Small intestine (tissue), 7 donors: ENCODE results near the gene NDC1. TPM values are rescaled to one million over a fixed set of nuclear protein-coding genes. Genes with fewer than 3 reads are reported as not detected.

ENCODE experiments used
- DNase-seq, 2 donors: peaks; one replicate each; pipeline versions ENCODE4 v3.0.0 to v3.0.0-alpha.2; 2013
- FAIRE-seq: peaks from 2 replicates; lab custom pipeline; 2012; peaks lifted over from hg19 to GRCh38; lab: Jason Lieb, UNC
- H3K27ac ChIP-seq, 3 donors: one replicate each; pipeline ENCODE4 v1.5.1; 2013; ENCODE audit warnings: low read length in 2 of 3, mild to moderate bottlenecking in 2 of 3, control low read depth in 1 of 3, inconsistent platforms in 1 of 3, low read depth in 1 of 3, moderate library complexity in 1 of 3
- H3K27me3 ChIP-seq, 3 donors: one replicate each; pipeline ENCODE4 v1.6.1; 2013; ENCODE audit warnings: low read length in 3 of 3, inconsistent platforms in 1 of 3; ENCODE audit not compliant: control insufficient read depth in 3 of 3, insufficient read depth in 3 of 3
- H3K36me3 ChIP-seq, 3 donors: one replicate each; pipeline ENCODE4 v1.6.1; 2013; ENCODE audit warnings: low read length in 3 of 3, inconsistent platforms in 1 of 3, low read depth in 1 of 3, mild to moderate bottlenecking in 1 of 3, moderate library complexity in 1 of 3; ENCODE audit not compliant: control insufficient read depth in 3 of 3, insufficient read depth in 2 of 3
- H3K4me1 ChIP-seq, 3 donors: one replicate each; pipeline ENCODE4 v1.6.1; 2013; ENCODE audit warnings: low read length in 2 of 3, inconsistent platforms in 1 of 3, low read depth in 1 of 3, mild to moderate bottlenecking in 1 of 3, moderate library complexity in 1 of 3; ENCODE audit not compliant: control insufficient read depth in 3 of 3, insufficient read depth in 2 of 3
- H3K4me3 ChIP-seq, 3 donors: one replicate each; pipeline ENCODE4 v1.5.1; 2013; ENCODE audit warnings: low read length in 3 of 3, control low read depth in 1 of 3, inconsistent platforms in 1 of 3, low read depth in 1 of 3, mild to moderate bottlenecking in 1 of 3, moderate library complexity in 1 of 3
- H3K9me3 ChIP-seq, 2 donors: one replicate each; pipeline ENCODE4 v1.6.1; 2013; ENCODE audit warnings: low read depth in 1 of 2, low read length in 1 of 2; ENCODE audit not compliant: control insufficient read depth in 2 of 2, insufficient read depth in 1 of 2
- WGBS, 3 donors: extraction: QIAGEN DNeasy Blood & Tissue Kit; methylation state at CpG; one replicate each; pipeline ENCODE4 v1.1.7; 2013; 5-methylcytosine and 5-hydroxymethylcytosine counted together
- polyA plus RNA-seq, 4 donors: library from polyadenylated mRNA; stranded (reverse) in 3 of 4; unstranded in 1 of 4; fragments of 200-250 nt in 3 of 4; fragments of 120-200 nt in 1 of 4; gene quantifications; one replicate each; pipeline versions ENCODE4 v1.2.1 to v1.2.3, GENCODE V29; 2013
- donor health status: healthy with polysubstance abuse.
- donor health status: control.
- donor health status: control.
- donor health status: Bipolar disorder and iron deficiency.
- donor health status: healthy.

Gene NDC1
- polyA plus RNA-seq, 4 donors: 1.1 to 20.2 (median 9.2) TPM

DNA sequence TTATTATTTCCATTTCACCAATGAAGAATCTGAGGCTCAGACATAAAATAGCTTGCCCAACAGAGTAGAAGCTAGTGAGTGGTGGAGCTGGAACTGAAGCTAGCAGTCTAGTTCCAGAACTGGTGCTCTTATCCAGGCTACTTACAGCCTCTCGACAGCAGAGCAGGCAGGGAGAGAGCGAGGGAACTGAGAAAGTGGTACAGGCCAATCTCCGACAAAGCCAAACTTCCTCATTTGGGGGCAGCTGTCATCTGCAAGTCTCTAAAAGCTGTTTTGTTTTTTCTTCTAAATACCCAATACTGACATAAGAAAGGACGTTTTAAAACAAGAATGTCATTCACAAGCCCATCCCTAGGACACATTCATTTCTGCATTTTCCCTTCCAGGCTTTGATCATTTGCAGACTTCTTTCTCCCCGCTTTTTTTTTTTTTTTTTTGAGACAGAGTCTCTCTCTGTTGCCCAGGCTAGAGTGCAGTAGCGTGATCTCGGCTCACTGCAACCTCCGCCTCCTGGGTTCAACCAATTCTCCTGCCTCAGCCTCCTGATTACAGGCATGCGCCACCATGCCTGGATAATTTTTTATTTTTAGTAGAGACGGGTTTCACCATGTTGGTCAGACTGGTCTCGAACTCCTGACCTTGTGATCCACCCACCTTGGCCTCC lies 31.5 kb upstream of the NDC1 start:
- DNase-seq (no peak), FAIRE-seq (no peak)
- 86 to 97% (median 95%) methylated on average over 11 of the region's 11 CpGs for WGBS, 3 donors
- Histone ChIP-seq H3K4me1 (no peaks in the 10 kb centered on the region), H3K9me3 (no peaks in the 10 kb centered on the region), H3K27ac (no peak overlapping the region), H3K4me3 (no peak overlapping the region), H3K27me3 (no peaks in the 10 kb centered on the region), H3K36me3 (peaks cover 8 to 31% (median 16%) of the 10 kb centered on the region in 3 donors)

DNA sequence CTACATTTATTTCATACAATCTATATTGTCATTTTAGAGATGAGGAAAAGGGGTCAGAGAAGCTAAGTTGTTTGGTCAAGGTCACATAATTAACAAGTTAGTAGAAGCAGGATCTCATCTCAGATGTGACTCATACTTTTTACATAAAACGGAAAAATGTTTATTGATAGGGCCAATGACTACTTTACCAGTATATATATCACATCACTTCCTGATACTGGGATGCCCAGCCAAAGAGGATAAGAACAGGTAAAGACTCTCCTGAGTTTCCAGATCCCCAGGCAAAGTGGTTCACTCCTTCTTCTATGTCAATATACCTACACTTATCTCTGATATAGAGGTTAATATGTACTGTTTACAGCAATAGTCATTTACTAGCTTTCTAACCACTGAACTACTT lies 30.5 kb upstream of the NDC1 start:
- peaks cover 8 to 32% (median 16%) of the 10 kb centered on the region in 3 donors for H3K36me3 ChIP-seq
- H3K9me3 ChIP-seq: no peaks in the 10 kb centered on the region
- no peaks in the 10 kb centered on the region for H3K27me3 ChIP-seq
- FAIRE-seq (no peak), DNase-seq (peak in 1 of 2 donors; percentile 80)
- WGBS, 3 donors: 12 to 58% (median 29%) methylated on average over 1 of the region's 1 CpG
- H3K27ac ChIP-seq: no peak overlapping the region
- H3K4me1 ChIP-seq: no peaks in the 10 kb centered on the region
- no peak overlapping the region for H3K4me3 ChIP-seq

DNA sequence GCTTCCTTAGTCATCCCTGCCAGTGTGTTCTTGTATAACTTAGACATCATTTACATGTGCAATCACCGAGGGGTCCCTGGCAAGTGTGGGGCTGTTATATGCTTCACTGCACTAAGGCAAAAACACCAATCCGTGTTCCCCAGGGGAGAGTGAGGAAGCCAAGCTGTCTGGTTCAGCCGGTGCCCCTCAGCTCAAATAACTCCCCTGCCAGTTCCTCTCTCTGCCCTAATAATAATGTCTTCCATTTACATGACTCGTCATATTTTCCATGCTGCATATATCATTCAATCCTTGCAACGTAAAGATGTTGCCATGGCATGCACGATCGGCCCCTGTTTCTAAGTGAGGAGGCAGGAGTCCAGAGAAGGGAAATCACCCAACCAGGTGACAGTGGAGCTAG lies 24.4 kb upstream of the NDC1 start:
- no peaks in the 10 kb centered on the region for H3K27me3 ChIP-seq
- no peak for FAIRE-seq
- no peak overlapping the region for H3K4me3 ChIP-seq
- no peaks in the 10 kb centered on the region for H3K9me3 ChIP-seq
- H3K4me1 ChIP-seq: no peaks in the 10 kb centered on the region
- H3K27ac ChIP-seq: no peak overlapping the region
- no peak for DNase-seq
- peaks cover 7 to 34% (median 9%) of the 10 kb centered on the region in 3 donors for H3K36me3 ChIP-seq
- 74 to 90% (median 76%) methylated on average over 7 of the region's 7 CpGs for WGBS, 3 donors

DNA sequence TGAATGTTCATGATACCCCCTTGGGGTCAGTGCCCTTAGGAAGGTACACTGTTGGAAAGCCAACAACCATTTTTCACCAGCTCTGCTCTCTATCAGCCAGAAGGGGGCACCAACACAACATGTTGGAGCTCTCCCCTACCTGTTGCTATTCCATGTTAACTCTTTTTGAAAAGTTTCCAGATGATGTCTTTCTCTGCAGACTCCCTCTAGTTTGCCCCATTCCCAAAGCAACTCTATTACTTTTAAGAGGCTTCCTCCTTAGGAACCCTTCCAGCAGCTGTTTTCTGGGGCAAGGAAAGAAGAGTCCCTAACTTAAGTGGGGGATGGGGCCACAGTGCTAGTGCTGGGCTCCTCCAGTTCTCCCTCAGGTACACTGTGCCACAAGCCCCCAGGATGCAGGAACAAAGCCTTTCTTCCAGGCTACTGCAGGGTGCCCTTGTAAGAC lies 22.9 kb upstream of the NDC1 start:
- Histone ChIP-seq H3K4me3 (no peak overlapping the region), H3K27me3 (no peaks in the 10 kb centered on the region), H3K4me1 (no peaks in the 10 kb centered on the region), H3K27ac (no peak overlapping the region), H3K9me3 (no peaks in the 10 kb centered on the region), H3K36me3 (peaks cover 4 to 43% (median 10%) of the 10 kb centered on the region in 3 donors)
- DNase-seq: peak; percentile 66 to 71
- no peak for FAIRE-seq

DNA sequence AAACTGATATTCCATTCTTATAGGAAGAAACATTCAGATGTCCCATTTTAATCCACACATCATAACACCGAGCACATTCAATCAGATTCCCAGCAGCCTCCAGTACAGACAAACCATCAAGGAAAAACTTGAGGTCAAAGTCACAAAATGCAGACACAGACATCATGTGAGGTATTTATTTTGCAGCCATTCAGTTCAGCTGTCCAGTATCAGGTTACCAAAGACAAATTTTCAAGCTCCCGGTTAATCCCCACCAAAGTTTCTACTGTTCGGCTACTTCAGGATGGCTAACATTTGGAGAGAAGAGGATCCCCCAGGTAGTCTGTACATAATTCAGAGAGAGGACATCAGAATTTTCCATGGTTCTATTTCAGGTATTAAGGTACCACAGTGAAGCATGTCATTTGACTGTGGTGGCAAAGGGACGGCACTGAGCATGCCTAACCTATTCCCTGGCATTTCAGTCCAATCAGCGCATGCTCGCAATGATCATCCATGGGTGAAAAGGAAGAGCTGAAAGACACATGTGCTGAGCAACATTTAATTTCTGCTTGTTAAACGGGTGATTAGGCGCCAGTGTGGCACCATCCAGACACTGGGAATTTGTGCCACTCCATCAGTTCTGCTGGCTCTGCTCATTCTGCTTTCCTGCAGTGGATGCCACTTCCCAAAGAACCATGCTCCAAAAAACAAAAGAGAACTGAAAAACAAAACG lies 13.6 kb upstream of the NDC1 start:
- Histone ChIP-seq H3K9me3 (no peaks in the 10 kb centered on the region), H3K27ac (no peak overlapping the region), H3K27me3 (no peaks in the 10 kb centered on the region), H3K36me3 (peaks cover 4 to 21% (median 9%) of the 10 kb centered on the region in 3 donors), H3K4me3 (no peak overlapping the region), H3K4me1 (no peaks in the 10 kb centered on the region)
- no peak for FAIRE-seq
- DNase-seq: no peak
- WGBS, 3 donors: 91 to 93% (median 92%) methylated on average over 9 of the region's 9 CpGs

DNA sequence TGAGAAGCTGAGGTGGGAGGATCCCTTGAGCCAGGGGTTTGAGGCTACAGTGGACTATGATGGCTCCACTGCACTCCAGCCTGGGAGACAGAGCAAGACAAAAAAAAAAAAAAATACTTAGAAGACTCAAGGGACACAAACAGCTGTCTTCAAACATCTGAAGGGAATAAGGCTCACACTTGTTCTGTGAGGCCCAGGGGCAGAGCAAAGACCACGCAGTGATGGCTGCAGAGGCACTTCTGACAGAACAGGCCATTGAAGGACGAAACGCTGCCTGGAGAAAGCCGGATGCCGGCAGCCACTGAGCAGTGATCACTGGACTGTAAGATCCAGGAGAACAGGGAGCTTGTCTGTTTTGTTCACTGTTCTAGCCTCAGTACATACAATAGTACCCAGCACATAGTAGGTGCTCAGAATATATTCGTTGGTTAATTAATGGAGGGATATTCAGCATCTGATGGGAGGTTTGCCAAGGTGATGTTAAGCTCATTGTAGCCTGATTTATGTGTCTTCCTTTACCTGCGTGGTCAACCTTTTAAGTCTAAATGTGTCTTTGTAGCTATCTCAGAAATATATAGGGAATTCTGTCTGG lies 12.1 kb upstream of the NDC1 start:
- Histone ChIP-seq H3K27me3 (no peaks in the 10 kb centered on the region), H3K4me1 (no peaks in the 10 kb centered on the region), H3K36me3 (peaks cover 4 to 11% (median 9%) of the 10 kb centered on the region in 3 donors), H3K9me3 (no peaks in the 10 kb centered on the region), H3K4me3 (no peak overlapping the region), H3K27ac (no peak overlapping the region)
- DNase-seq (no peak), FAIRE-seq (no peak)
- WGBS, 3 donors: 86 to 89% (median 88%) methylated on average over 7 of the region's 7 CpGs

DNA sequence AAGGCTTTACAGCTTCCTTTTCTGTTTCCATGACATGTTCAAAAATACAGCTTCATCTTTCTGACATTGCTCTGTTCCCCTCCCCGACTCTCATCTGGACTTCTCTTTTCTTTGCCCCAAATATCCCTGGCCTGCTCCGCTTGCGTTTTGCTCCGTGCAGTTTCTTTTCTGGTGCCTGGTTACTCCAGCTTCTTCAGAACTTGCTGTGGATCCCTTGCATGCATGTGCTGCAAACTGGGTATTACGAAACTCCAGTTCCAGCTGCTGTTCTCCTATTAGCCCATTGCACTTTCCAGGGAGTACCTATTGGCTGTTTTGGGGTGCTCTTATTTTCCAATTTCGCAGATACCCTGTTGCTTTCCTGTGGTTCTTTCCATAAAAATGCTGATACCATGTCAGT lies 9.9 kb upstream of the NDC1 start:
- Histone ChIP-seq H3K36me3 (peaks cover 1 to 6% (median 5%) of the 10 kb centered on the region in 3 donors), H3K9me3 (peaks cover 0 to 3% of the 10 kb centered on the region in 2 donors), H3K27ac (no peak overlapping the region), H3K4me1 (no peaks in the 10 kb centered on the region), H3K4me3 (no peak overlapping the region), H3K27me3 (no peaks in the 10 kb centered on the region)
- DNase-seq (no peak), FAIRE-seq (no peak)
- 85 to 95% (median 87%) methylated on average over 6 of the region's 6 CpGs for WGBS, 3 donors

DNA sequence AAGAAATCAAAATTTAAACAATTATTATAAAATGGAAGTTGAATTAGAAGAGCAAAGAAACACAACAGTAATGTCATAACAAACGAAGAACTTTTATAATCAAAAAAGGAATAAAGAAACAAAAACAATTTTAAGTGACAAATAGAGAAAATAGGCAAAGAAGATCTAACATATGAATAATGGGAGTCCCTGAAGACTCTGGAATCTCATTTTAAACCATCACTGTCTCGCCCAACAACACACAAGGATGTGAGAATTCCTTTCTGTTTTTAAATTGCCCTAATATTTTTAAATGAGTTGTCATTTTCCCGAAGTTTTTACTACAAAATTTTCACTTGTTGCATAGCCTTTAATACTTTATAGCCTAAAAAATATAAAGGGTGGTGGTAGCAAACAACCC lies 4.3 kb upstream of the NDC1 start:
- peaks cover 0 to 6% of the 10 kb centered on the region in 2 donors for H3K9me3 ChIP-seq
- no peaks in the 10 kb centered on the region for H3K27me3 ChIP-seq
- H3K4me1 ChIP-seq: no peaks in the 10 kb centered on the region
- H3K36me3 ChIP-seq: no peaks in the 10 kb centered on the region
- H3K27ac ChIP-seq: no peak overlapping the region
- DNase-seq (no peak), FAIRE-seq (no peak)
- no peak overlapping the region for H3K4me3 ChIP-seq
- 78 to 86% (median 81%) methylated on average over 3 of the region's 3 CpGs for WGBS, 3 donors
